T-cell (primary cell): ENCODE measurements around the gene TBX21. TPM values are rescaled to one million over a fixed set of nuclear protein-coding genes. Genes with fewer than 3 reads are reported as not detected.
A peak's percentile ranks its signal among the peaks of the same experiment; 100 is the strongest.

Experiments
- ATAC-seq, 4 experiments: fragments of 200-7000 bp in 3 of 4; fragments of 150-1000 bp in 1 of 4; cut with Tn5 transposase; replicated peaks in 1 of 4; 1 replicate in 3 of 4; 2 replicates in 1 of 4; pipeline ENCODE4 v1.10.0; 2021; ENCODE audit warnings: moderate library complexity in 3 of 4, mild to moderate bottlenecking in 2 of 4, moderate number of reproducible peaks in 1 of 4
- CTCF ChIA-PET, 2 donors: fragments of 300-600 bp; sonication (Branson Sonifier 250); formaldehyde crosslinking; loops; one replicate each; lab custom pipeline; 2022; ENCODE audit warnings: antibody characterized with exemption in 2 of 2; lab: Charles Lee
- POLR2A ChIA-PET, 2 donors: fragments of 300-600 bp; sonication (Branson Sonifier 250); formaldehyde crosslinking; loops; one replicate each; lab custom pipeline; 2022; ENCODE audit warnings: antibody characterized with exemption in 2 of 2; lab: Charles Lee
- DNase-seq, 35 experiments: peaks; one replicate each; pipeline versions ENCODE4 v3.0.0 to v3.0.0-alpha.2; 2013 to 2023
- H3K27ac ChIP-seq: one replicate; pipeline ENCODE4 v1.5.1; 2013; ENCODE audit warnings: low read length
- H3K27me3 ChIP-seq, 2 experiments: replicated peaks in 1 of 2; 1 replicate in 1 of 2; 2 replicates in 1 of 2; pipeline versions ENCODE4 v1.6.1 to v1.7.0; 2013; ENCODE audit warnings: low read length in 1 of 2, mixed read lengths in 1 of 2; ENCODE audit not compliant: control insufficient read depth in 2 of 2, insufficient read depth in 2 of 2; ENCODE audit errors: extremely low read depth in 1 of 2
- H3K36me3 ChIP-seq, 2 donors: 1 replicate in 1 of 2; 2 replicates in 1 of 2; pipeline versions ENCODE4 v1.6.1 to v1.7.0; 2013; ENCODE audit warnings: low read length in 1 of 2; ENCODE audit not compliant: control insufficient read depth in 2 of 2, insufficient read depth in 1 of 2; ENCODE audit errors: extremely low read depth in 1 of 2
- H3K4me1 ChIP-seq, 2 experiments: 1 replicate in 1 of 2; 2 replicates in 1 of 2; pipeline versions ENCODE4 v1.6.1 to v1.7.0; 2013; ENCODE audit warnings: low read length in 2 of 2, mixed read lengths in 1 of 2; ENCODE audit not compliant: insufficient read depth in 2 of 2, control insufficient read depth in 1 of 2; ENCODE audit errors: extremely low read depth in 1 of 2
- H3K4me3 ChIP-seq, 2 donors: 1 replicate in 1 of 2; 2 replicates in 1 of 2; pipeline versions ENCODE4 v1.5.1 to v1.7.0; 2013; ENCODE audit warnings: mild to moderate bottlenecking in 2 of 2, low read length in 1 of 2, moderate library complexity in 1 of 2; ENCODE audit not compliant: control insufficient read depth in 1 of 2; ENCODE audit errors: extremely low read depth in 1 of 2
- H3K9me3 ChIP-seq: 2 replicates; pipeline ENCODE4 v1.7.0; 2013
- H3K27ac Mint-ChIP-seq, 2 donors: one replicate each; pipeline ENCODE4 v1.8.0; 2020 to 2021; ENCODE audit warnings: mild to moderate bottlenecking in 2 of 2, mixed read lengths in 2 of 2
- H3K27me3 Mint-ChIP-seq, 2 donors: one replicate each; pipeline ENCODE4 v1.8.0; 2021 to 2022; ENCODE audit warnings: mixed read lengths in 2 of 2
- H3K36me3 Mint-ChIP-seq: one replicate; pipeline ENCODE4 v1.8.0; 2021; ENCODE audit warnings: mixed read lengths
- H3K4me1 Mint-ChIP-seq, 3 donors: one replicate each; pipeline ENCODE4 v1.8.0; 2020 to 2022; ENCODE audit warnings: mixed read lengths in 3 of 3, mild to moderate bottlenecking in 1 of 3
- H3K4me3 Mint-ChIP-seq, 3 donors: one replicate each; pipeline ENCODE4 v1.8.0; 2020 to 2022; ENCODE audit warnings: mild to moderate bottlenecking in 3 of 3, mixed read lengths in 3 of 3, moderate library complexity in 3 of 3
- H3K9me3 Mint-ChIP-seq, 3 donors: one replicate each; pipeline ENCODE4 v1.8.0; 2020 to 2022; ENCODE audit warnings: mixed read lengths in 3 of 3
- WGBS: methylation state at CpG from one replicate; pipeline ENCODE4 v1.1.5; 2013; ENCODE audit warnings: missing lambda C conversion rate; ENCODE audit not compliant: insufficient coverage; 5-methylcytosine and 5-hydroxymethylcytosine counted together
- total RNA-seq, 35 experiments: library from RNA in 6 of 35; stranded (reverse) in 6 of 35; fragments of 120-200 nt in 1 of 35; gene quantifications; one replicate each; pipeline versions ENCODE4 v1.2.1 to v1.2.4 and lab custom pipeline; 2013 to 2026

TBX21 gene
- total RNA-seq, 5 donors from 2014 or later (not counting 1 experiment from before 2014, with no cell fraction given), result 7.9 to 37.3 (median 20.8) TPM

GRCh38 chr17:47701608-47702007 is 31.4 kb upstream of the TBX21 start:
- Histone ChIP-seq H3K4me3 (peak overlapping the region in 1 of 2 donors; percentile 28), H3K9me3 (no peaks in the 10 kb centered on the region), H3K36me3 (no peaks in the 10 kb centered on the region), H3K27ac (peak overlapping the region; percentile 72), H3K4me1 (peaks cover 31 to 81% of the 10 kb centered on the region in 2 experiments), H3K27me3 (no peaks in the 10 kb centered on the region)
- no peak for ATAC-seq
- 100% methylated on average over 2 of the region's 4 CpGs for WGBS
- ChIA-PET CTCF (interaction anchor here in 1 of 2 donors (0.8 to 2.1 kb wide), 3 partner anchors 17 to 40 kb away, joined by 3 to 7 read pairs (median 6); no protein-coding TSS in a partner anchor), POLR2A (interaction anchor here in 1 of 2 donors (0.5 kb wide), 1 partner anchor 38 kb away, joined by 3 read pairs; no protein-coding TSS in a partner anchor)
- Mint-ChIP-seq H3K4me1 (peaks cover 60 to 77% (median 61%) of the 10 kb centered on the region in 3 donors), H3K36me3 (no peaks in the 10 kb centered on the region), H3K27me3 (no peaks in the 10 kb centered on the region), H3K9me3 (no peaks in the 10 kb centered on the region), H3K27ac (peak overlapping the region; percentile 80 to 84), H3K4me3 (peak overlapping the region; percentile 38 to 80 (median 59))
- no peak for DNase-seq

DNA sequence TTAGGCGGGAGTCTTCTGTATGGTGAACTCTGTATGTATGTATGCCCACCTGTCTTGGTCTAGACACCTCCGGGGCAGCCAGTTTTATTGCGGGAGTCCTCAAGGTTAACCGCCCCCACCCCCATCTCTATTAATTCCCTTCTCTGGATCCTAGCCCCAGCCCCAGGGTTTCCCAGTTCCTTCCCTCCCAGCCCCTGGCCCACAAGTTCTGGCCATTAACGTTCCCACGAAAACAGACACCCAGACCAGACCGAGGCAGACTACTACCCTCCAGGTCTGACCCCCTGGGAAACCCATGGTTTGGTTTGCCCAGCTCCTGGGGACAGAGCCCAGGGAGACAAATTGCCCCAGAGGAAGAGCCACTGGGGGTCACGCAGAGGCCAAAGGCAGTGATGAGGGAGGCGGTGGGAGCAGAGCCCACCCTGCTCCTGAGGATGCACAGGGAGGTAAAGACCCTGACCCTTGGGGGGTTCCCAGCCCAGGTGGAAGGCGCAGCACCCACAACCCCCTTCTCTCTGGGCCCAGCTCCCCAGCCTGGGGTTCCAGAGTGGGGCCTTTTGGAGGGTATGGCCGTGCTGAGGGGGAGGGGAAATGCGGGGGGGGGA is 30.5 kb upstream of the TBX21 start:
- DNase-seq, result no peak
- Histone ChIP-seq H3K9me3 (no peaks in the 10 kb centered on the region), H3K27me3 (no peaks in the 10 kb centered on the region), H3K36me3 (no peaks in the 10 kb centered on the region), H3K27ac (peak overlapping the region; percentile 72), H3K4me3 (peak overlapping the region in 1 of 2 donors; percentile 29), H3K4me1 (peaks cover 40 to 89% of the 10 kb centered on the region in 2 experiments)
- ChIA-PET CTCF (interaction anchor here (0.6 to 2.1 kb wide), 2 partner anchors 16 to 121 kb away, joined by 4 to 6 read pairs; no protein-coding TSS in a partner anchor), POLR2A (no interaction called here)
- H3K36me3 Mint-ChIP-seq, result no peaks in the 10 kb centered on the region
- peak overlapping the region; percentile 80 to 84 for H3K27ac Mint-ChIP-seq
- H3K27me3 Mint-ChIP-seq, result no peaks in the 10 kb centered on the region
- no peaks in the 10 kb centered on the region for H3K9me3 Mint-ChIP-seq
- ATAC-seq, result no peak
- H3K4me1 Mint-ChIP-seq, result peaks cover 66 to 80% (median 70%) of the 10 kb centered on the region in 3 donors
- 69% methylated on average over 8 of the region's 12 CpGs for WGBS
- peak overlapping the region in 2 of 3 donors; percentile 9 to 80 for H3K4me3 Mint-ChIP-seq

GRCh38 chr17:47703191-47703591 is 29.8 kb upstream of the TBX21 start:
- peak overlapping the region; percentile 85 to 89 for H3K27ac Mint-ChIP-seq
- Histone ChIP-seq H3K27me3 (no peaks in the 10 kb centered on the region), H3K9me3 (no peaks in the 10 kb centered on the region), H3K27ac (peak overlapping the region; percentile 72), H3K36me3 (no peaks in the 10 kb centered on the region), H3K4me3 (peak overlapping the region; percentile 29 to 48), H3K4me1 (peaks cover 41 to 95% of the 10 kb centered on the region in 2 experiments)
- H3K4me3 Mint-ChIP-seq, result peak overlapping the region; percentile 51 to 80 (median 58)
- CTCF ChIA-PET, result no interaction called here
- peak in 17 of 35 experiments; percentile 18 to 65 (median 36) for DNase-seq
- peaks cover 3% of the 10 kb centered on the region for H3K36me3 Mint-ChIP-seq
- no peaks in the 10 kb centered on the region for H3K27me3 Mint-ChIP-seq
- WGBS, result no CpG with 5 or more reads among the region's 15 CpGs
- H3K9me3 Mint-ChIP-seq, result no peaks in the 10 kb centered on the region
- peak in 3 of 4 experiments; percentile 23 to 32 (median 24) for ATAC-seq
- peaks cover 70 to 81% (median 70%) of the 10 kb centered on the region in 3 donors for H3K4me1 Mint-ChIP-seq
- POLR2A ChIA-PET, result no interaction called here

DNA sequence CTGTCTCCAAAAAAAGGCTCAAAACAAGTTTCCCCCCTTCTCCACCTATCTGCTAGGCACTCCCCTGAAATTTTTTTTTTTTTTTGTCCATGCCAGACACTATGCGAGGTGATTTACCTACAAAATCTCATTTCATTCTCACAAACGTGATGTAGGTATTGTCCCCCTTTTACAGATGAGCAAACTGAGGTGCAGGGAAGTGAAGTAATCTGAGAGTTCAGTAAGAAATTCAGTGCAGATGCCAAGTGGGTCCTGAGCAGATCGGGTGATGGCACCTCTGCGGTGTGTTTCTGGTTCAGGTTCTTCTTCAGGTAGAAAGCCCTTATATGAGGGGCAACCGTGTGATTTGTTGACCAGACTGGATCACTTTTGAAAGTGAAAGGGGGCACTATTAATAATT is 29.4 kb upstream of the TBX21 start:
- no peaks in the 10 kb centered on the region for H3K9me3 ChIP-seq
- ChIA-PET CTCF (no interaction called here), POLR2A (no interaction called here)
- peak overlapping the region; percentile 29 to 48 for H3K4me3 ChIP-seq
- no peaks in the 10 kb centered on the region for H3K36me3 ChIP-seq
- WGBS, result no CpG with 5 or more reads among the region's 5 CpGs
- H3K4me1 ChIP-seq, result peaks cover 41 to 94% of the 10 kb centered on the region in 2 experiments
- peak overlapping the region; percentile 51 to 80 (median 58) for H3K4me3 Mint-ChIP-seq
- peak overlapping the region; percentile 85 to 89 for H3K27ac Mint-ChIP-seq
- peak in 1 of 35 experiments; percentile 31 for DNase-seq
- no peaks in the 10 kb centered on the region for H3K27me3 Mint-ChIP-seq
- H3K36me3 Mint-ChIP-seq, result peaks cover 3% of the 10 kb centered on the region
- peaks cover 66 to 80% (median 70%) of the 10 kb centered on the region in 3 donors for H3K4me1 Mint-ChIP-seq
- no peak for ATAC-seq
- no peaks in the 10 kb centered on the region for H3K9me3 Mint-ChIP-seq
- H3K27ac ChIP-seq, result peak overlapping the region; percentile 72
- no peaks in the 10 kb centered on the region for H3K27me3 ChIP-seq

GRCh38 chr17:47704116-47704515 is 28.9 kb upstream of the TBX21 start:
- ChIA-PET CTCF (no interaction called here), POLR2A (no interaction called here)
- Mint-ChIP-seq H3K27me3 (no peaks in the 10 kb centered on the region), H3K9me3 (no peaks in the 10 kb centered on the region), H3K27ac (peak overlapping the region; percentile 85 to 89), H3K36me3 (peaks cover 3% of the 10 kb centered on the region), H3K4me1 (peaks cover 63 to 76% (median 70%) of the 10 kb centered on the region in 3 donors), H3K4me3 (peak overlapping the region in 2 of 3 donors; percentile 51 to 80)
- Histone ChIP-seq H3K4me1 (peaks cover 41 to 90% of the 10 kb centered on the region in 2 experiments), H3K4me3 (peak overlapping the region in 1 of 2 donors; percentile 29), H3K27me3 (no peaks in the 10 kb centered on the region), H3K36me3 (no peaks in the 10 kb centered on the region), H3K27ac (peak overlapping the region; percentile 72), H3K9me3 (no peaks in the 10 kb centered on the region)
- WGBS, result 13% methylated on average over 9 of the region's 14 CpGs
- ATAC-seq (no peak), DNase-seq (peak in 1 of 35 experiments; percentile 43)

DNA sequence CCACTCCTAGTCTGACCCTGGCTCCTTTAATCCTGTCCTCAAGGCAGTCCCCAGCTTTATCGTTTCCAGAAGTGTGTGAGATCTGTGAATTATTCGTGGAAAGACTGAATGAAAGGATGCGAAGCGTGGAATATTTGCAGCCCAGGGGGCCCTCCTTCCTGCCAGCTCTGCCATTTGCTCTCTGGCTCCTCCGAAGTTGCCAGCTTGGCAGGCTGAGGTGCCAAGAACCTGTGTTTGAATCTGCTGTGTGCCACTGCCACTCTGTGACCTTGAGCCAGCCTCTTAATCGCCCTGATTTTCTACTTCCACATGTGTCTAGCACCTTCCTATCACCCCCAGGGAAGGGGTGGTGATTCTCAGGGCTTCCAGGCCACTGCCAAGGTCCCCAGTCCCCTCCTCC is 28.3 kb upstream of the TBX21 start:
- 37% methylated on average over 4 of the region's 6 CpGs for WGBS
- peaks cover 41 to 84% of the 10 kb centered on the region in 2 experiments for H3K4me1 ChIP-seq

More for the DNA sequence above, 28.3 kb upstream of the TBX21 start:
- CTCF ChIA-PET, result no interaction called here
- DNase-seq (no peak), ATAC-seq (no peak)
- Mint-ChIP-seq H3K27me3 (no peaks in the 10 kb centered on the region), H3K4me3 (peak overlapping the region; percentile 15 to 80 (median 42)), H3K4me1 (peaks cover 63 to 73% (median 69%) of the 10 kb centered on the region in 3 donors), H3K36me3 (peaks cover 5% of the 10 kb centered on the region), H3K27ac (peak overlapping the region; percentile 85 to 89), H3K9me3 (no peaks in the 10 kb centered on the region)
- H3K36me3 ChIP-seq, result peaks cover 0 to 5% of the 10 kb centered on the region in 2 donors
- H3K27ac ChIP-seq, result peak overlapping the region; percentile 72
- no peaks in the 10 kb centered on the region for H3K27me3 ChIP-seq
- POLR2A ChIA-PET, result interaction anchor here in 1 of 2 donors (0.6 kb wide), 1 partner anchor 12 kb away, joined by 6 read pairs; no protein-coding TSS in a partner anchor
- H3K4me3 ChIP-seq, result no peak overlapping the region
- H3K9me3 ChIP-seq, result no peaks in the 10 kb centered on the region
